Ramos (cell line): Measurements from ENCODE around the gene CPA4.

Experiments
- in situ Hi-C: fragments of 300-500 bp; cut with MboI; formaldehyde crosslinking; loops from one replicate; pipeline ENCODE4 v1.14.3; 2022; ENCODE audit warnings: low sequenced_read_pairs; ENCODE audit not compliant: unreplicated experiment

Gene CPA4

GRCh38 chr7:130360518-130360917, 67.6 kb downstream of the CPA4 start:
- in situ Hi-C loops: no loop called here

- in situ Hi-C loops: no loop called here
Measured at GRCh38 chr7:130361681-130362080, 68.7 kb downstream of the CPA4 start.

GRCh38 chr7:130362251-130362816, 69.4 kb downstream of the CPA4 start:
- in situ Hi-C loops: no loop called here

GRCh38 chr7:130363026-130363847, 70.3 kb downstream of the CPA4 start:
- in situ Hi-C loops: no loop called here

- in situ Hi-C loops: no loop called here
Measured at GRCh38 chr7:130364451-130364850, 71.5 kb downstream of the CPA4 start.

GRCh38 chr7:130365088-130365487, 72.1 kb downstream of the CPA4 start:
- in situ Hi-C loops: no loop called here

- in situ Hi-C loops: no loop called here
Measured at GRCh38 chr7:130365511-130366441, 72.8 kb downstream of the CPA4 start.

- in situ Hi-C loops: no loop called here
Measured at GRCh38 chr7:130366564-130366963, 73.6 kb downstream of the CPA4 start.

GRCh38 chr7:130367088-130367755, 74.3 kb downstream of the CPA4 start:
- in situ Hi-C loops: no loop called here

GRCh38 chr7:130367836-130368746, 75.1 kb downstream of the CPA4 start:
- in situ Hi-C loops: no loop called here

- in situ Hi-C loops: no loop called here
Measured at GRCh38 chr7:130369110-130369711, 76.2 kb downstream of the CPA4 start.

- in situ Hi-C loops: no loop called here
Measured at GRCh38 chr7:130369831-130370550, 77.0 kb downstream of the CPA4 start.

- in situ Hi-C loops: no loop called here
Measured at GRCh38 chr7:130371046-130371445, 78.1 kb downstream of the CPA4 start.

- in situ Hi-C loops: no loop called here
Measured at GRCh38 chr7:130372402-130373165, 79.6 kb downstream of the CPA4 start.
